Left lung (tissue), 10 donors: ENCODE results near the gene OPTN. TPM values are rescaled to one million over a fixed set of nuclear protein-coding genes. Genes with fewer than 3 reads are reported as not detected.

Experiments used
- ATAC-seq: fragments of 200-7000 bp; cut with Tn5 transposase; one replicate; pipeline ENCODE4 v1.9.1; 2020; ENCODE audit warnings: moderate library complexity
- DNase-seq, 4 donors: peaks; one replicate each; pipeline ENCODE4 v3.0.0-alpha.2; 2013 to 2020
- H3K27ac ChIP-seq, 2 donors: fragments of 200-600 bp; sonication (generic) in 1 of 2; one replicate each; pipeline versions ENCODE4 v1.5.0 to v1.8.0; 2020 to 2021
- H3K27me3 ChIP-seq, 2 donors: fragments of 200-600 bp; sonication (generic) in 1 of 2; one replicate each; pipeline versions ENCODE4 v1.5.0 to v1.8.0; 2020 to 2021
- H3K36me3 ChIP-seq, 2 donors: fragments of 200-600 bp; sonication (generic) in 1 of 2; one replicate each; pipeline versions ENCODE4 v1.5.0 to v1.8.0; 2020 to 2021
- H3K4me1 ChIP-seq, 2 donors: fragments of 200-600 bp; one replicate each; pipeline ENCODE4 v1.8.0; 2021
- H3K4me3 ChIP-seq, 2 donors: fragments of 200-600 bp; sonication (generic) in 1 of 2; one replicate each; pipeline versions ENCODE4 v1.5.0 to v1.8.0; 2020 to 2021; ENCODE audit warnings: mild to moderate bottlenecking in 1 of 2
- H3K9me3 ChIP-seq, 2 donors: fragments of 200-600 bp; sonication (generic) in 1 of 2; one replicate each; pipeline versions ENCODE4 v1.5.0 to v1.8.0; 2020 to 2021
- CTCF ChIP-seq, 2 donors: fragments of 200-600 bp; sonication (generic) in 1 of 2; IDR thresholded peaks; one replicate each; pipeline versions ENCODE4 v1.5.0 to v1.8.0; 2021; ENCODE audit warnings: antibody characterized with exemption in 2 of 2
- intact Hi-C, 2 donors: fragments of 100-400 bp; cut with DNase I; formaldehyde crosslinking; loops; one replicate each; pipeline versions ENCODE4 v1.11.2 to v1.14.2; 2022
- polyA plus RNA-seq, 6 donors: library from polyadenylated mRNA; unstranded; fragments of 120-200 nt; gene quantifications; one replicate each; pipeline ENCODE4 v1.2.1, GENCODE V29; 2013; ENCODE audit not compliant: insufficient read length in 6 of 6
- total RNA-seq, 2 donors: library from RNA; stranded (reverse); fragmentation: NEBNext Ultra II Directional; extraction: Animal tissue kit (Norgen Biotek cat#: 25700); gene quantifications; one replicate each; pipeline ENCODE4 v1.2.1, GENCODE V29; 2021
- donor health status: DM: no; HTN: yes; CAD: no.
- donor health status: DM: no; HTN: no; CAD: no.

The OPTN gene
- total and polyA plus RNA-seq, 8 donors: 36.0 to 51.3 (median 37.3) TPM

DNA sequence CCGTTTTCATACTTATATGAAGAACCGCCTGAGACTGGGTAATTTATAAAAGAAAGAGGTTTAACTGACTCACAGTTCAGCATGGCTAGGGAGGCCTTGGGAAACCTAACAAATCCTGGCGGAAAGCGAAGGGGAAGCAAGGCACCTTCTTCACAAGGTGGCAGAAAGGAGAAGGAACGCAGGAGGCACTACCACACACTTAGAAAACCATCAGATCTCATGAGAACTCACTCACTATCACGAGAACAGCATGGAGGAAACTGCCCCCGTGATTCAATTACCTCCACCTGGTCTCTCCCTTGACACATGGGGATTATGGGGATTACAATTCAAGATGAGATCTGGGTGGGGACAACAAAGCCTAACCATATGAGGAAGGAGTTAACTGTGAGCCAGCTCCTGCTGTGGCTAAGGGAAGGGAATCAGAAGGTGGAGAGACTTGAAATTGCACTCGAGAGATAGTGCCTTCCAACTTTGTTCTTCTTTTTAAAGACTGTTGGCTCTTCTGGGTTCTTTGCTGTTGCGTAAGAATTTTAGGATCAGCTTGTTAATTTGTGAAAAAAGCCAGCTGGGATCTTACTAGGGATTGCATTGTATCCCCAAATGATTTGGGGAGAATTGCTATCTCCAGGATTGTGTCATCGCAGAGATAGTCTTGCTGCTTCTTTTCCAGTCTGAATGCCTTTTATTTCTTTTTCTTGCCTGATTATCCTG lies 21.0 kb downstream of the OPTN start:
- no peak overlapping the region for H3K27ac ChIP-seq
- H3K4me1 ChIP-seq: peaks cover 0 to 18% of the 10 kb centered on the region in 2 donors
- intact Hi-C loops: no loop called here
- H3K36me3 ChIP-seq: peaks cover 4 to 90% of the 10 kb centered on the region in 2 donors
- H3K9me3 ChIP-seq: no peaks in the 10 kb centered on the region
- no peak for TF ChIP-seq CTCF (IDR thresholded peaks at IDR 0.05)
- ATAC-seq (peak; percentile 19), DNase-seq (peak in 2 of 4 donors; percentile 36 to 56)
- H3K27me3 ChIP-seq: no peaks in the 10 kb centered on the region
- H3K4me3 ChIP-seq: no peak overlapping the region

GRCh38 chr10:13121500-13121854 lies 21.5 kb downstream of the OPTN start:
- DNase-seq (no peak), ATAC-seq (no peak)
- Histone ChIP-seq H3K27me3 (no peaks in the 10 kb centered on the region), H3K9me3 (no peaks in the 10 kb centered on the region), H3K4me3 (no peak overlapping the region), H3K4me1 (peaks cover 0 to 18% of the 10 kb centered on the region in 2 donors), H3K36me3 (peaks cover 4 to 88% of the 10 kb centered on the region in 2 donors), H3K27ac (no peak overlapping the region)
- intact Hi-C loops: no loop called here
- TF ChIP-seq CTCF (IDR thresholded peaks at IDR 0.05): no peak

DNA sequence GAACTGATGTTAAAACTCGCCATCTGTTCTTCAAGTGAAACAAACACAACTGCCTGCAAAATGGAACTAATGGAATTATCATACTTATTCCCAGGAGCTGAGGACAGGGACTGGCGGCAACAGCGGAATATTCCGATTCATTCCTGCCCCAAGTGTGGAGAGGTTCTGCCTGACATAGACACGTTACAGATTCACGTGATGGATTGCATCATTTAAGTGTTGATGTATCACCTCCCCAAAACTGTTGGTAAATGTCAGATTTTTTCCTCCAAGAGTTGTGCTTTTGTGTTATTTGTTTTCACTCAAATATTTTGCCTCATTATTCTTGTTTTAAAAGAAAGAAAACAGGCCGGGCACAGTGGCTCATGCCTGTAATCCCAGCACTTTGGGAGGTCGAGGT lies 36.7 kb downstream of the OPTN start:
- Histone ChIP-seq H3K27me3 (no peaks in the 10 kb centered on the region), H3K9me3 (no peaks in the 10 kb centered on the region), H3K27ac (no peak overlapping the region), H3K36me3 (peaks cover 0 to 82% of the 10 kb centered on the region in 2 donors), H3K4me3 (no peak overlapping the region), H3K4me1 (no peaks in the 10 kb centered on the region)
- no peak for TF ChIP-seq CTCF (IDR thresholded peaks at IDR 0.05)
- DNase-seq (no peak), ATAC-seq (no peak)
- intact Hi-C loops: no loop called here

- DNase-seq: no peak
- no peak overlapping the region for H3K4me3 ChIP-seq
- ATAC-seq: no peak
- no peaks in the 10 kb centered on the region for H3K4me1 ChIP-seq
- H3K36me3 ChIP-seq: peaks cover 0 to 57% of the 10 kb centered on the region in 2 donors
- no peaks in the 10 kb centered on the region for H3K27me3 ChIP-seq
- no peak for TF ChIP-seq CTCF (IDR thresholded peaks at IDR 0.05)
- intact Hi-C loops: no loop called here
- no peaks in the 10 kb centered on the region for H3K9me3 ChIP-seq
- H3K27ac ChIP-seq: no peak overlapping the region
These were observed 39.2 kb downstream of the OPTN start for GRCh38 chr10:13139150-13139549.

DNA sequence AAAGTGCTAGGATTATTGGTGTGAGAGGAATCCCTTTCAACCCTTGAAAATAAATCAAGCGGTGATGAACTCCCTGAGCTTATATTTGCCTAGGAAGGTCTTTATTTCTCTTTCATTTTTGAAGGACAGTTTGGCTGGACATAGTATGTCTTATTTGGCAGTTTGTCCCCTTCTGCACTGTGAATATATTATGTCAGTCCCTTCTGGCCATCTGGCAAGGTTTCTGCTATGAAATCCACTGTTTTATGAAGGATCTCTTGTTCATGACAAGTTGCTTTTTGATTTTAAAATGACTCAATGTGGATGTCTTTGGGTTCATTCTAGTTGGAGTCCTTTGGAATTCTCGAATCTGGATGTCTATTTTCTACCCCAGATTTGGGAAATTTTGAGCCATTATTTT lies 39.7 kb downstream of the OPTN start:
- Histone ChIP-seq H3K9me3 (no peaks in the 10 kb centered on the region), H3K36me3 (peaks cover 0 to 52% of the 10 kb centered on the region in 2 donors), H3K27ac (no peak overlapping the region), H3K4me3 (no peak overlapping the region), H3K4me1 (no peaks in the 10 kb centered on the region), H3K27me3 (no peaks in the 10 kb centered on the region)
- intact Hi-C loops: no loop called here
- DNase-seq: no peak
- no peak for ATAC-seq
- TF ChIP-seq CTCF (IDR thresholded peaks at IDR 0.05): no peak
